ENCODE data around the gene RIC3. TPM values are rescaled to one million over a fixed set of nuclear protein-coding genes. Genes with fewer than 3 reads are reported as not detected.

The RIC3 gene
- total and polyA plus RNA-seq, 12 donors, result 4.7 to 17.0 (median 12.5) TPM

DNA sequence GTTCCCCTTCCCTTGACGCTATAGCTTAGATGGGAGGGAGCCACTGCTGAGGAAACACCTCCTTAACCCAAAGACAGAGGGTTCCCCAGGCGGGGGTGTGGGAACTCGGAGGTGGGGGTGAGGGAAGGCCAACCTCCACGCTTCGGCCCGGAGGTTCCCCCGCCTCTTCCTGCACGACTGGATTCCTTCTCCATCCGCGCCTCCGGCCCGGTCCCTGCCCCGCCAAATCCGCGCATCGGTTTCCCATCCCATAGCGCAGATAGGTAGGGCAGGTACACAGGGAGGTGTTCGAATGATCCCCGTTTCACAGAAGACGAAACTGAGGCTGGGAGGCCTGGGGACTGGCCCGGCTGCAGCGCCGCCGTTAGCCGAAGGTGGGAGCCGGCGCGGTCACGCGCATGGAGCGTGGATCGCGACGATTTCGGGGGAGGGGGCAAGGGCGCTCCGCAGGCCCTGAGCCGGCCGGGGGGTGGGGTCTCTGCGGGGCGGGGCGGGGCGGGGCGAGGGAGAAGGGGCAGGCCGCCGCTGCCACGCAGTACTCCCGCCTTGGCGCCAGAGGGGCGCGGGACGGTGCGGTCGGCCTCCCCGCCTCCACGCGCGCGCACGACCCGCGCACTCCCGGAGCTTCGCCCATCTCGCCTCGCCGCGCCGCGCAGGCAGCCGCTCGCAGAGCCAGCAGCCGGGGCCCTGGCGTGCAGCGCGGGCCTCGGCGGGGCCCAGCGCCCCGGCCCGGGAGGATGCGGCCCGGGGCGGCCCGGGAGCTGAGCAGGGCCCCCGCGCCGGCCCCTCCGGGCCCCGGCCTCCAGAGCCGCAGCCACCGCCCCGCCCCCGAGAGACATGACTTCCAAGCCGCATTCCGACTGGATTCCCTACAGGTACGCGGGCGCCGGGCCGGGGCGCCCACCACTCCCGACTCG lies 87.9 kb downstream of the RIC3 start, which contains the start of gene TUB:
TUB (plus strand) TSS at position 538 of the 917 bp plus-strand sequence; CDS start at position 838, 300 bp downstream.
- intact Hi-C loops (cut with DNase I), result no loop called here
- no peaks in the 10 kb centered on the region for H3K36me3 ChIP-seq
- peaks cover 0 to 20% (median 0%) of the 10 kb centered on the region in 7 donors for H3K27me3 ChIP-seq
- no peak for DNase-seq
- H3K27ac ChIP-seq, result peak within 1 kb of the TSS in 6 of 10 donors; percentile 9 to 52 (median 42)
- peaks cover 4 to 51% (median 44%) of the 10 kb centered on the region in 9 donors for H3K4me1 ChIP-seq
- H3K9me3 ChIP-seq, result no peaks in the 10 kb centered on the region
- WGBS, 2 donors, result 1 to 2% methylated on average over 54 to 104 of the region's 104 CpGs
- ATAC-seq, result peak in 7 of 8 donors; percentile 29 to 63 (median 34)
- TF ChIP-seq, protein P1, sequence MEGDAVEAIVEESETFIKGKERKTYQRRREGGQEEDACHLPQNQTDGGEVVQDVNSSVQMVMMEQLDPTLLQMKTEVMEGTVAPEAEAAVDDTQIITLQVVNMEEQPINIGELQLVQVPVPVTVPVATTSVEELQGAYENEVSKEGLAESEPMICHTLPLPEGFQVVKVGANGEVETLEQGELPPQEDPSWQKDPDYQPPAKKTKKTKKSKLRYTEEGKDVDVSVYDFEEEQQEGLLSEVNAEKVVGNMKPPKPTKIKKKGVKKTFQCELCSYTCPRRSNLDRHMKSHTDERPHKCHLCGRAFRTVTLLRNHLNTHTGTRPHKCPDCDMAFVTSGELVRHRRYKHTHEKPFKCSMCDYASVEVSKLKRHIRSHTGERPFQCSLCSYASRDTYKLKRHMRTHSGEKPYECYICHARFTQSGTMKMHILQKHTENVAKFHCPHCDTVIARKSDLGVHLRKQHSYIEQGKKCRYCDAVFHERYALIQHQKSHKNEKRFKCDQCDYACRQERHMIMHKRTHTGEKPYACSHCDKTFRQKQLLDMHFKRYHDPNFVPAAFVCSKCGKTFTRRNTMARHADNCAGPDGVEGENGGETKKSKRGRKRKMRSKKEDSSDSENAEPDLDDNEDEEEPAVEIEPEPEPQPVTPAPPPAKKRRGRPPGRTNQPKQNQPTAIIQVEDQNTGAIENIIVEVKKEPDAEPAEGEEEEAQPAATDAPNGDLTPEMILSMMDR (IDR thresholded peaks at IDR 0.05), result peak in 2 of 9 donors; percentile 7 to 14
- H3K4me3 ChIP-seq, result peak within 1 kb of the TSS; percentile 54 to 77 (median 62)

DNA sequence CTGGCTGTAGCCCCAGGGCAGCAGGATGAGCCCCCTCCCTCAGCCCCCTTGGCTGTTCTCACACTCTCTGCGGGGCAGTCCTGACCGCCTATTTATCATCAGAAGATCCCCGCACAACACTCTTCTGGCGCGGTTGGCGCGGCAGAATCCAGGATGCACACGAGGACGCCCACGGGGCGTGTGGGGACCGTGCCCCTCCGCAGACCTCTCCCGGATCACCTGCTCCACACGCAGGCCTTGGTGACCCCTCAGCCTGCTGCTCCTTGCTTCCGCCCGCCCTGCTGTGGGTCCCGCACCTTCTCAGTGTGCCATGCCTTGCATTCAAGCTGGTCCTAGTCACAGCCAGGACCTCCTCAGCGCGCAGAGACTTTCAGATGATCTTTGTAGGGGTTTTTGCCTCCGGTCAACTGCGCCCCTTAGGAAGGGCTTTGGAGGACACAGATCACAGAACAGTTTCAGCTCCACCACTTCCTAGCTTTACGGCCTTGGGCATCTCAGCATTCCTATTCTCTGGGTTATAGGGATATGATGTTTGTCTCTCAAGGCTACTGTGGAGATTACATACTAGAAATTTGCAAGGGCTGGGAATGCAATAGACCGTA lies 88.7 kb downstream of the RIC3 start:
- Histone ChIP-seq H3K4me3 (peak overlapping the region in 9 of 10 donors; percentile 54 to 77 (median 62)), H3K27me3 (peaks cover 0 to 20% (median 0%) of the 10 kb centered on the region in 7 donors), H3K9me3 (no peaks in the 10 kb centered on the region), H3K36me3 (no peaks in the 10 kb centered on the region), H3K27ac (no peak overlapping the region), H3K4me1 (peaks cover 4 to 44% (median 36%) of the 10 kb centered on the region in 9 donors)
- TF ChIP-seq, protein P1 (IDR thresholded peaks at IDR 0.05), result no peak
- WGBS, 2 donors, result 86 to 88% methylated on average over 24 of the region's 24 CpGs
- intact Hi-C loops (cut with DNase I), result no loop called here
- ATAC-seq (peak in 1 of 8 donors; percentile 3), DNase-seq (no peak)

DNA sequence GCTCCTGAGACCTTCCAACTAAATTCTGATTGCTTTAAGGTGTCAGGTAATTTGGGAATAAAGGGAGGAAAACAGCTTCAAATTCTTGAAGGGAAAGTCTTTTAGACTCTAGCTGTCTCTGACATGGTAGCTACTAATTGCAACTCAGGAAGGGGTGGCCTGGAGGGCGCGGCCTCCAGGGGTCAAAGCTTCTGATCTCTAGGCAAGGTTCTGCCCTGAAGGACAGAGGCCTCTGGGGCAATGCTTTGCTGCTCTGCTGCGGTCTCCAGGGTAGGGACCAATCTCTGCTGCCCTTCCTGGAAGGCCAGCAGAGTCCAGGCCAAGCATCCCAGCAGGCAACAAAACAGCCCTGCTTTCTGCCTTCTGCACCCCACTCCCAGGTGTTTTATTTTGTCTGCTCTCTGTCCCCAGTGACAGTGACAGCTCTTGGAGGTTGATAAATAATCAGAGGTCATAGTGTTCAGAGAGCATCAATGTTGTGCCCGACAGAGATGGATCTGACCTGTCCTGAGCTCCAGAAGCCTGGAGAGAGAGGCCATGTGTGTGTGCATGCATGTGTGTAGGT lies 89.6 kb downstream of the RIC3 start:
- intact Hi-C loops (cut with DNase I), result no loop called here
- no peak for DNase-seq
- no peak overlapping the region for H3K4me3 ChIP-seq
- 90 to 93% methylated on average over 4 of the region's 4 CpGs for WGBS, 2 donors
- H3K9me3 ChIP-seq, result no peaks in the 10 kb centered on the region
- no peaks in the 10 kb centered on the region for H3K36me3 ChIP-seq
- no peak for ATAC-seq
- TF ChIP-seq, protein P1 (IDR thresholded peaks at IDR 0.05), result no peak
- no peak overlapping the region for H3K27ac ChIP-seq
- H3K4me1 ChIP-seq, result peaks cover 4 to 34% (median 26%) of the 10 kb centered on the region in 9 donors
- H3K27me3 ChIP-seq, result peaks cover 0 to 20% (median 0%) of the 10 kb centered on the region in 7 donors

DNA sequence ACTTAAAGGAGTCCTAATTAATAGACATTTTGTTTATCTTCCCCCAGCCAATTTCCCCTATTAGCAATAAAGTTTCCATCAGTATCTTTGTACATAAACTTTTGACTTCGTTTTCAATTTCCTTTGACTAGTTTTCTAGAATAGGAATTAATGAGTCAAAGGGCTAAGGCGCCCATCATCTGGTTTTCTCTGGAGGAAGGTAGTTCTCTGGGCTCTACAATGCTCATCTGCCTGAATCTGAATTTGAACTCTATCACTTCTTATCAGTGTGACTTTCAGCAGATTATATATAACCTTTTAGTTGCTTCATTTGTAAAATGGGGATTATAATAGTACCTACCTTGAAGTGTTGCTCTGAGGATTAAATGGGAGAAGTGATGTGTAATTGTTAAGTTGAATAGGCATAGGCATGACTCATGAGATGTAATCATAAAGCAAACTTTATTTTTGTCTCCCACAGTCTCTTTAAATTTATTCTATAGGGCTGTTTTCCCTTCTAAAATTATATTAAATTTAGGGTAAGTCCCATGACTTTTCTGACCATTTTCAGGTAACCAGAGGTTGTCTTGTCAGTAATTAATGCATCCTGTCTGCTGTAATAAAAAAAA lies 93.6 kb downstream of the RIC3 start:
- H3K36me3 ChIP-seq, result no peaks in the 10 kb centered on the region
- no peak overlapping the region for H3K4me3 ChIP-seq
- ATAC-seq, result no peak
- H3K4me1 ChIP-seq, result peaks cover 0 to 4% (median 1%) of the 10 kb centered on the region in 9 donors
- peaks cover 0 to 6% (median 0%) of the 10 kb centered on the region in 7 donors for H3K27me3 ChIP-seq
- TF ChIP-seq, protein P1 (IDR thresholded peaks at IDR 0.05), result no peak
- no peak overlapping the region for H3K27ac ChIP-seq
- no peak for DNase-seq
- 68 to 76% methylated on average over 2 of the region's 2 CpGs for WGBS, 2 donors
- intact Hi-C loops (cut with DNase I), result no loop called here
- no peaks in the 10 kb centered on the region for H3K9me3 ChIP-seq
